Liver (tissue), 3 donors: Measurements from ENCODE around the gene TJP1.

ENCODE experiments used
- ATF3 ChIP-seq: IDR thresholded peaks from 2 replicates; pipeline ENCODE4 v1.6.1; 2016; ENCODE audit warnings: antibody characterized with exemption
- CTCF ChIP-seq: fragments of 150-350 bp; IDR thresholded peaks from 2 replicates; pipeline ENCODE4 v1.5.1; 2017; ENCODE audit warnings: improper control_type of control experiment, low read depth, low read length; ENCODE audit not compliant: missing input control
- GABPA ChIP-seq, 2 donors: IDR thresholded peaks in 1 of 2; conservative IDR thresholded peaks in 1 of 2; 2 replicates each; pipeline ENCODE4 v1.6.1; 2016; ENCODE audit warnings: antibody characterized with exemption in 2 of 2, mild to moderate bottlenecking in 1 of 2, moderate library complexity in 1 of 2
- JUND ChIP-seq, 2 donors: IDR thresholded peaks; 2 replicates each; pipeline ENCODE4 v1.6.1; 2016; ENCODE audit warnings: antibody characterized with exemption in 2 of 2
- MAX ChIP-seq: IDR thresholded peaks from 2 replicates; pipeline ENCODE4 v1.6.1; 2016; ENCODE audit warnings: antibody characterized with exemption
- RAD21 ChIP-seq, 2 donors: IDR thresholded peaks; 2 replicates each; pipeline ENCODE4 v1.6.1; 2016; ENCODE audit warnings: antibody characterized with exemption in 2 of 2, mild to moderate bottlenecking in 2 of 2
- REST ChIP-seq: IDR thresholded peaks from 2 replicates; pipeline ENCODE4 v1.6.1; 2016; ENCODE audit warnings: antibody characterized with exemption, mild to moderate bottlenecking
- RXRA ChIP-seq, 2 donors: IDR thresholded peaks; 2 replicates each; pipeline ENCODE4 v1.6.1; 2017 to 2018; ENCODE audit warnings: antibody characterized with exemption in 2 of 2, mild to moderate bottlenecking in 1 of 2
- SP1 ChIP-seq: IDR thresholded peaks from 2 replicates; pipeline ENCODE4 v1.6.1; 2018; ENCODE audit warnings: antibody characterized with exemption, mild to moderate bottlenecking
- TAF1 ChIP-seq: conservative IDR thresholded peaks from 2 replicates; pipeline ENCODE4 v1.6.1; 2016; ENCODE audit warnings: antibody characterized with exemption, mild to moderate bottlenecking
- YY1 ChIP-seq: IDR thresholded peaks from 2 replicates; pipeline ENCODE4 v1.6.1; 2016; ENCODE audit warnings: antibody characterized with exemption, mild to moderate bottlenecking
- ZBTB33 ChIP-seq: IDR thresholded peaks from 2 replicates; pipeline ENCODE4 v1.6.1; 2016; ENCODE audit warnings: antibody characterized with exemption
- donor health status: healthy.
- donor health status: healthy.

GRCh38 chr15:29698030-29698701 lies 124.1 kb downstream of the TJP1 start:
- TF ChIP-seq CTCF = no peak
- TF ChIP-seq REST = no peak
- TF ChIP-seq MAX = no peak
- peak in 1 of 2 donors; percentile 23 for TF ChIP-seq RAD21 (IDR thresholded peaks at IDR 0.05)
- TF ChIP-seq ZBTB33 = no peak
- TF ChIP-seq TAF1 = no peak
- no peak for TF ChIP-seq JUND (IDR thresholded peaks at IDR 0.05)
- no peak for TF ChIP-seq ATF3
- no peak for TF ChIP-seq RXRA (IDR thresholded peaks at IDR 0.05)
- TF ChIP-seq GABPA (IDR thresholded peaks at IDR 0.05 in 1 of 2, conservative IDR thresholded peaks at IDR 0.05 in 1 of 2) = no peak
- TF ChIP-seq YY1 = no peak
- peak; percentile 28 for TF ChIP-seq SP1
